Spleen (tissue), 11 donors: Measurements from ENCODE around the gene KLHL26. TPM values are rescaled to one million over a fixed set of nuclear protein-coding genes. Genes with fewer than 3 reads are reported as not detected.

Source experiments
- DNase-seq: peaks from one replicate; pipeline ENCODE4 v3.0.0-alpha.2; 2020
- H3K27ac ChIP-seq, 8 donors: fragments of 200-600 bp; sonication (generic) in 7 of 8; 1 replicate in 4 of 8; 2 replicates in 4 of 8; pipeline versions ENCODE4 v1.5.0 to v1.8.0; 2016 to 2021; ENCODE audit warnings: inconsistent platforms in 4 of 8, mild to moderate bottlenecking in 4 of 8, moderate library complexity in 1 of 8
- H3K27me3 ChIP-seq, 7 donors: fragments of 200-600 bp; sonication (generic) in 6 of 7; replicated peaks in 1 of 7; 1 replicate in 4 of 7; 2 replicates in 3 of 7; pipeline versions ENCODE4 v1.5.0 to v1.8.0; 2016 to 2021; ENCODE audit warnings: inconsistent platforms in 3 of 7, mild to moderate bottlenecking in 1 of 7
- H3K36me3 ChIP-seq, 6 donors: fragments of 200-600 bp; sonication (generic) in 5 of 6; 1 replicate in 4 of 6; 2 replicates in 2 of 6; pipeline versions ENCODE4 v1.5.0 to v1.8.0; 2016 to 2021; ENCODE audit warnings: inconsistent platforms in 2 of 6
- H3K4me1 ChIP-seq, 6 donors: fragments of 200-600 bp; sonication (generic) in 5 of 6; 1 replicate in 3 of 6; 2 replicates in 3 of 6; pipeline versions ENCODE4 v1.5.0 to v1.8.0; 2016 to 2021; ENCODE audit warnings: inconsistent platforms in 3 of 6
- H3K4me3 ChIP-seq, 8 donors: fragments of 200-600 bp; sonication (generic) in 7 of 8; 1 replicate in 4 of 8; 2 replicates in 4 of 8; pipeline versions ENCODE4 v1.5.0 to v1.8.0; 2016 to 2021; ENCODE audit warnings: inconsistent platforms in 4 of 8, mild to moderate bottlenecking in 4 of 8, moderate library complexity in 2 of 8
- H3K9me3 ChIP-seq, 8 donors: fragments of 200-600 bp; sonication (generic) in 7 of 8; 1 replicate in 4 of 8; 2 replicates in 4 of 8; pipeline versions ENCODE4 v1.5.0 to v1.8.0; 2016 to 2021; ENCODE audit warnings: inconsistent platforms in 4 of 8
- POLR2A ChIP-seq, 3 donors: fragments of 450-650 bp; IDR thresholded peaks; one replicate each; pipeline ENCODE4 v1.5.1; 2017; ENCODE audit warnings: antibody characterized with exemption in 3 of 3, mild to moderate bottlenecking in 1 of 3
- POLR2AphosphoS5 ChIP-seq, 3 donors: sonication (generic); formaldehyde crosslinking; IDR thresholded peaks; one replicate each; pipeline ENCODE4 v1.5.1; 2017; ENCODE audit warnings: antibody characterized with exemption in 3 of 3
- WGBS, 5 donors: extraction: QIAGEN DNeasy Blood & Tissue Kit in 3 of 5; methylation state at CpG; one replicate each; pipeline versions ENCODE4 v1.1.5 to v1.1.7; 2013 to 2018; 5-methylcytosine and 5-hydroxymethylcytosine counted together
- intact Hi-C: fragments of 100-400 bp; cut with DNase I; formaldehyde crosslinking; loops from one replicate; pipeline ENCODE4 v1.15.0; 2023; ENCODE audit warnings: low total_unique reads
- polyA plus RNA-seq, 3 donors: library from polyadenylated mRNA; stranded (reverse); fragments of 200-250 nt; gene quantifications; one replicate each; pipeline ENCODE4 v1.2.1, GENCODE V29; 2013
- total RNA-seq, 7 donors: library from RNA; depleted of rRNA in 3 of 7; stranded (reverse); fragments of >200 nt in 3 of 7; fragmentation: NEBNext Ultra II Directional in 4 of 7; extraction: Animal tissue kit (Norgen Biotek cat#: 25700) in 4 of 7; gene quantifications; one replicate each; pipeline versions ENCODE4 v1.1.0 to v1.2.1, GENCODE V29; 2016 to 2021
- TF ChIP-seq, protein P1 (sequence below), 11 experiments: fragments of 200-600 bp in 7 of 11; fragments of 450-650 bp in 4 of 11; sonication (generic) in 4 of 11; IDR thresholded peaks in 8 of 11; conservative IDR thresholded peaks in 3 of 11; 1 replicate in 7 of 11; 2 replicates in 4 of 11; pipeline versions ENCODE4 v1.4.0 to v1.8.0; 2016 to 2021; ENCODE audit warnings: antibody characterized with exemption in 11 of 11, inconsistent platforms in 4 of 11, mild to moderate bottlenecking in 1 of 11
- donor health status: healthy with polysubstance abuse.
- donor health status: DM: no; HTN: no; CAD: no; lungs with moderate emphysema.
- donor health status: DM: no; HTN: no; CAD: no.
- donor health status: Bipolar disorder and iron deficiency.
- donor health status: healthy.
- donor health status: DM: no; HTN: no; CAD: no.
- donor health status: DM: yes; HTN: yes; CAD: no.

KLHL26 gene
- total and polyA plus RNA-seq, 10 donors = 1.7 to 23.1 (median 7.2) TPM

DNA sequence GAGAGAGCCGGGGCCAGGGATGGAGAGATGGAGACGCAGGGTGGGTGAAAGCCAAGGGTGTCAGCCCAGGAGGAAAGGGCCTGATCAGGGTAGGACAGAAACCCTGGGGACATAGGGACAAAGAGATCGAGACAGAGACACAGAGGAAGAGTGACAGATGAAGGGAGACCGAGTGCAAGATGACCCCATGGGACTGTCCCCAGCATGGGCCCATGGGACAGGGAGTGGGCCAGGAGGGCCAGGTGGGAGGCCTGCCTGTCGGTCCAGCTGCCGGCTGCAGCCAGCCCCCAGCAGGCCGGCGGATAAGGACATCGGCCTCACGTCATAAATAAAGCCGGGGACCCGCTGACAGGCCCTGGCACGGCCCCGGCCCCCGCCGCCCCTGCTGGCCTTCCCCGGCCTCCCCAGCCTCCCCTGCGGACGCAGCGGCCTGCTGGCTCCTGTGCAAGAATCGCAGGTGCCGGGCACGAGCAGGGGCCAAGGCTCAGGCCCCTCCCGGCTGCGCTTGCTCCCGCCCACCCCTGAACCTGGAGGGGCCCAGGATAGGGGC, 41.9 kb upstream of the KLHL26 start:
- TF ChIP-seq POLR2A (IDR thresholded peaks at IDR 0.05) (no peak), POLR2AphosphoS5 (IDR thresholded peaks at IDR 0.05) (no peak)
- TF ChIP-seq, protein P1, sequence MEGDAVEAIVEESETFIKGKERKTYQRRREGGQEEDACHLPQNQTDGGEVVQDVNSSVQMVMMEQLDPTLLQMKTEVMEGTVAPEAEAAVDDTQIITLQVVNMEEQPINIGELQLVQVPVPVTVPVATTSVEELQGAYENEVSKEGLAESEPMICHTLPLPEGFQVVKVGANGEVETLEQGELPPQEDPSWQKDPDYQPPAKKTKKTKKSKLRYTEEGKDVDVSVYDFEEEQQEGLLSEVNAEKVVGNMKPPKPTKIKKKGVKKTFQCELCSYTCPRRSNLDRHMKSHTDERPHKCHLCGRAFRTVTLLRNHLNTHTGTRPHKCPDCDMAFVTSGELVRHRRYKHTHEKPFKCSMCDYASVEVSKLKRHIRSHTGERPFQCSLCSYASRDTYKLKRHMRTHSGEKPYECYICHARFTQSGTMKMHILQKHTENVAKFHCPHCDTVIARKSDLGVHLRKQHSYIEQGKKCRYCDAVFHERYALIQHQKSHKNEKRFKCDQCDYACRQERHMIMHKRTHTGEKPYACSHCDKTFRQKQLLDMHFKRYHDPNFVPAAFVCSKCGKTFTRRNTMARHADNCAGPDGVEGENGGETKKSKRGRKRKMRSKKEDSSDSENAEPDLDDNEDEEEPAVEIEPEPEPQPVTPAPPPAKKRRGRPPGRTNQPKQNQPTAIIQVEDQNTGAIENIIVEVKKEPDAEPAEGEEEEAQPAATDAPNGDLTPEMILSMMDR (IDR thresholded peaks at IDR 0.05 in 8 of 11, conservative IDR thresholded peaks at IDR 0.05 in 3 of 11) = no peak
- 13 to 19% (median 15%) methylated on average over 9 to 26 of the region's 26 CpGs for WGBS, 5 donors
- DNase-seq = no peak
- peak overlapping the region in 6 of 8 donors; percentile 27 to 67 (median 34) for H3K4me3 ChIP-seq
- peaks cover 0 to 57% (median 17%) of the 10 kb centered on the region in 7 donors for H3K27me3 ChIP-seq
- peaks cover 0 to 23% (median 13%) of the 10 kb centered on the region in 6 donors for H3K36me3 ChIP-seq
- H3K9me3 ChIP-seq = no peaks in the 10 kb centered on the region
- peaks cover 15 to 51% (median 35%) of the 10 kb centered on the region in 6 donors for H3K4me1 ChIP-seq
- peak overlapping the region in 3 of 8 donors; percentile 39 to 73 (median 67) for H3K27ac ChIP-seq
- intact Hi-C loops = loop anchor here (5.0 kb wide), 1 partner anchor 252 kb away; no protein-coding TSS in a partner anchor

DNA sequence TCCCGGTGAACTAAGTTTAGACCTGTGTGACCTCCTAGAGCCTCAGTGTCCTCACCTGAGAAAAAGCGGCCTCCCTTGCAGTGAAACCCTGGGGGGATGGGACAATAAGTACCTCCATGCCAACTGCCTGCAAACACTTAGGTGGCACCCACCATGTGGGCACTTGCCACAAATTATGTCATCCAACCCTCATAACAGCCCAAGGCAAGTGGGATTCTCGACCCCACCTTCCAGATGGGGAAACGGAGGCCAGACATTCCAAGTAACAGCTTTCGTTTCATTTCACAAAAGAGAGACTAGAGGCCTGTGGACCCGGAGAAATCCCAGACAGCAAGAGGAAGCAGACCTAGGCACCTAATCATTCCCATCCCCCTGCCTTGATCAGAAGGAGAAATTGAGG, 41.4 kb upstream of the KLHL26 start:
- TF ChIP-seq POLR2A (IDR thresholded peaks at IDR 0.05) (no peak), POLR2AphosphoS5 (IDR thresholded peaks at IDR 0.05) (no peak)
- TF ChIP-seq, protein P1 (IDR thresholded peaks at IDR 0.05 in 8 of 11, conservative IDR thresholded peaks at IDR 0.05 in 3 of 11) = no peak

DNA sequence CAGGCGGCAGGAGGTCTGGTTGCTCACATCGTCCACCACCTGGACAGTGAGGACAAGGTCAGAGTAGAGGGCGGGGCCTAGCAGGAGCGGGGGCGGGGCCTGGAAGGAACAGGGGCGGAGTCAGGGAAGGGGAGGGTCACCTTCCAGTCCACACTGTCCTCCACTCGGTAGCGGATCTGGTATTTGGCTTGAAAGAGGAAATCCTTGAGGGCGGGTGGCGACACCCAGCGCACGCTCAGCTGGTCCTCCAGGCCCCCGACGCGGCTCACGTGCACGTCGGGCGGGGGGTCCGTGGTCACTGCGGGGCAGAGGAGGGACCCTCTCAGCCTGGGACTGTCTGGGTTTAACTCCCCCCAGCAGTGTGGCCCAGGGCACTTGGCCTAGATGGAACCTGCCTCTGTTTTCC, 40.1 kb upstream of the KLHL26 start:
- H3K36me3 ChIP-seq = peaks cover 0 to 7% (median 1%) of the 10 kb centered on the region in 6 donors
- TF ChIP-seq POLR2AphosphoS5 (IDR thresholded peaks at IDR 0.05) (peak in 2 of 3 donors; percentile 26 to 47), POLR2A (IDR thresholded peaks at IDR 0.05) (no peak)
- WGBS, 5 donors = 3 to 9% (median 7%) methylated on average over 8 to 21 of the region's 21 CpGs
- H3K27me3 ChIP-seq = peaks cover 0 to 76% (median 20%) of the 10 kb centered on the region in 7 donors
- H3K4me1 ChIP-seq = peaks cover 9 to 39% (median 28%) of the 10 kb centered on the region in 6 donors
- intact Hi-C loops = no loop called here
- H3K9me3 ChIP-seq = no peaks in the 10 kb centered on the region
- peak overlapping the region in 1 of 8 donors; percentile 11 for H3K4me3 ChIP-seq
- no peak overlapping the region for H3K27ac ChIP-seq
- peak; percentile 80 for DNase-seq

More for the DNA sequence above, 41.4 kb upstream of the KLHL26 start:
- Histone ChIP-seq H3K27me3 (peaks cover 0 to 63% (median 17%) of the 10 kb centered on the region in 7 donors), H3K27ac (no peak overlapping the region), H3K4me1 (peaks cover 10 to 45% (median 29%) of the 10 kb centered on the region in 6 donors), H3K36me3 (peaks cover 0 to 20% (median 13%) of the 10 kb centered on the region in 6 donors), H3K4me3 (no peak overlapping the region), H3K9me3 (no peaks in the 10 kb centered on the region)
- DNase-seq = no peak
- WGBS, 5 donors = 63 to 84% (median 73%) methylated on average over 6 of the region's 6 CpGs
- intact Hi-C loops = no loop called here

DNA sequence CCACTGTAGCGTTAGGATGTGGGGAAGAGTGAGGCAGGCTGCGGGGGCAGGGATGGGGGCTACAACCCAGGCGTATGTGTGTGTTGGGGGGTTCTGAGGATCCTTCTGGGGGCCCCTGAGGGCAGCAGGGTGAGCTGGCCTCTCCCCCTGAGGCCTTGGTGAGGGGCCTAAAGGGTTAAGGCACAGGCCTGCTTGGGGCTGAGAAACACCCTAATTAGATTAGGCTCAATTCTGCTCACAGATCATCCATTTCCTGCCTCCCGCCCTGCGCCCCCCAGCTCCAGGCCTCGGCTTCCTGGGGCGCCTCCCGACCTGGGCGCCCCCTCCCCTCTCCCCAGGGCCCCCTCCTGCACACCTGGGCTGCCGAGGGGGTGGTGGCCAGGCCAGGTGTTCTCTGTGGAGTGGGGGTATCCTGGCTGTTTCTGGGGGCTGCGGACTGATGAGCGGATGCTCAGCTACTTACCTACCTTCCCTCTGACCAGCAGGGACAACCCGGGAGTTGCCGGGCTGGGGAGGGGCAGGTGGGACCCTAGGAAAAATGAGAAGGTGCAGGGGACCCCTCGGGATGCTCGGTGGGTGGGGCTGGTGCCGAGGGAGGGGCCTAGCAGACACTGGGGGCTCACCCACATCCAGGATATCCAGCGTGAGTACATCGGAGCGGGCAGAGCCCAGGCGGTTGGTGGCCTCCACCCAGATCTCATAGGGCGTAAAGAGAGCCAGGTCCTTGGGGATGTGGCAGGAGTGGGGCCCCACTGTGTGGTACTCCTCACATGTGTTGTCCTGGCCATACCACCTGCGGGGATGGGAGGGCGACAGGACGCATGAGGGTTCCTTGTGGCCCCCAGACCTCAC, 38.8 kb upstream of the KLHL26 start:
- TF ChIP-seq, protein P1 (IDR thresholded peaks at IDR 0.05 in 8 of 11, conservative IDR thresholded peaks at IDR 0.05 in 3 of 11) = no peak
- no peak for TF ChIP-seq POLR2A (IDR thresholded peaks at IDR 0.05)
- no peak for TF ChIP-seq POLR2AphosphoS5 (IDR thresholded peaks at IDR 0.05)
- Histone ChIP-seq H3K36me3 (no peaks in the 10 kb centered on the region), H3K4me1 (peaks cover 9 to 39% (median 28%) of the 10 kb centered on the region in 6 donors), H3K9me3 (no peaks in the 10 kb centered on the region), H3K27ac (no peak overlapping the region), H3K27me3 (peaks cover 0 to 89% (median 27%) of the 10 kb centered on the region in 7 donors), H3K4me3 (no peak overlapping the region)
- DNase-seq = no peak
- WGBS, 5 donors = 45 to 56% (median 47%) methylated on average over 18 to 25 of the region's 25 CpGs
- intact Hi-C loops = no loop called here
